ENCODE measurements around the gene GCNT4. TPM values are rescaled to one million over a fixed set of nuclear protein-coding genes. Genes with fewer than 3 reads are reported as not detected.

The GCNT4 gene
- polyA plus RNA-seq, 3 donors: 0.01 TPM; not detected in 2

DNA sequence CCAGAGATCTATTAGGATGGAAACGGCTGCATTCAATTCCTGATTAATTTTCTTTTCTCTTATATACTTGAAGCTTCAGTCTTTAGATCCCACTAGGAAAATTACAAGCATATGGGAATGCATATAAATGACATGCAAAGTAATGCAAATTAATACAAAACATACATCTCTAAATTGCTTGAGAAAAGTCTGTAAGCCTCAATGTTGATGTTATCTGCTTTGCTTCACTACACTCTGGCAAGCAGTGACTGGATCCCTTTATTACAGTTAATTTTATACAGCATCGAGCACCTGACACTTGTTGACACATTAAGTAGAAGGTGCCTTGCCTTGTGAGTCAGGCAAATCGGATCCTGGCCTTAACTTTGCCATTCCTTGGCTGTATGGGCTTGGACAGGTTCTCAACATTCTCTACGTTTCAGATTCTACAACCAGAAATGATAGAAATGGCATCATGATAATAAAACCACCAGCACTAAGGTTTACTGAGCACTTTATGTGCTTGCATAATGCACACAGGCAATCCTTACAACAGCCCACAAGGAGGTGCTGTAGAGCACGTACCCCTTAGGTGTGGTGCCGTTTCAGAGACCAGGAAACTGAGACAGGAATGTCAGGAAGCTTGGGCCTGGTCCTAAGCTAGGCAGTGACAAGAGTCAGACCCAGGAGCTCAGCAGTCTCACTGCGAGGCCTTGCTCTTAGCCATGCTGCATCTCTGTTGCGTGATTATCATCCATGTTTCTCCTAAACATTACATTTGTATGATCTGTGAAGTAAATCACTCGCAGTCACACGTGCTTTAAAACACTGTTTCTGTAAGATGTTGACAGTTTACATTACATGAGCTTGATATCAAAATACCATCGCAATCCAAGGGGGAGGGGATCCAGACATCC, 2.7 kb downstream of the GCNT4 start:
- peaks cover 7 to 10% of the 10 kb centered on the region in 2 donors for H3K36me3 Mint-ChIP-seq
- peaks cover 27 to 38% of the 10 kb centered on the region in 2 donors for H3K27me3 ChIP-seq (ENCODE audit: control insufficient read depth in 2 of 2, insufficient read depth in 2 of 2, low read length in 2 of 2)
- peaks cover 19% of the 10 kb centered on the region for H3K4me1 Mint-ChIP-seq
- peak overlapping the region in 1 of 2 donors; percentile 27 for H3K4me3 Mint-ChIP-seq
- intact Hi-C loops (cut with micrococcal nuclease): no loop called here
- H3K36me3 ChIP-seq (replicated peaks in 1 of 2; ENCODE audit: control insufficient read depth in 1 of 2, insufficient read depth in 2 of 2, low read length in 2 of 2): no peaks in the 10 kb centered on the region
- H2AFZ ChIP-seq (ENCODE audit: insufficient read depth, low read depth, low read length, poor library complexity, severe bottlenecking): no peak overlapping the region
- H3K4me2 ChIP-seq (replicated peaks; ENCODE audit: extremely low read depth, low read length, poor library complexity, severe bottlenecking): no peak overlapping the region
- peaks cover 13 to 16% of the 10 kb centered on the region in 2 donors for H3K4me1 ChIP-seq (ENCODE audit: control insufficient read depth in 1 of 2, insufficient read depth in 2 of 2, low read length in 2 of 2)
- no peaks in the 10 kb centered on the region for H4K20me1 ChIP-seq (ENCODE audit: insufficient read depth, low read length)
- peaks cover 0 to 5% of the 10 kb centered on the region in 2 donors for H3K9me3 ChIP-seq (replicated peaks in 1 of 2; ENCODE audit: control insufficient read depth in 1 of 2, insufficient read depth in 1 of 2, low read length in 2 of 2)
- H3K27me3 Mint-ChIP-seq (ENCODE audit: low read depth in 3 of 3): peaks cover 38 to 48% (median 38%) of the 10 kb centered on the region in 3 donors
- peak; percentile 15 to 57 (median 53) for DNase-seq
- no peak overlapping the region for H3K27ac ChIP-seq (ENCODE audit: low read depth in 1 of 2, low read length in 2 of 2)
- WGBS (ENCODE audit: insufficient coverage): 60% methylated on average over 5 of the region's 11 CpGs
- H3K79me2 ChIP-seq (ENCODE audit: insufficient read depth, low read length): no peaks in the 10 kb centered on the region
- H3K27ac Mint-ChIP-seq: peak overlapping the region in 1 of 7 donors; percentile 40
- H3K9ac ChIP-seq (ENCODE audit: insufficient read depth, low read length, poor library complexity, severe bottlenecking): no peak overlapping the region
- no peak overlapping the region for H3K4me3 ChIP-seq (replicated peaks in 1 of 3; ENCODE audit: low read depth in 2 of 3, low read length in 3 of 3)
- peak; percentile 80 for TF ChIP-seq CTCF (IDR thresholded peaks at IDR 0.05)
- peaks cover 0 to 8% (median 2%) of the 10 kb centered on the region in 7 donors for H3K9me3 Mint-ChIP-seq

- no peak for TF ChIP-seq CTCF (IDR thresholded peaks at IDR 0.05)
- no peak overlapping the region for H3K27ac ChIP-seq (ENCODE audit: low read depth in 1 of 2, low read length in 2 of 2)
- Mint-ChIP-seq H3K9me3 (peaks cover 0 to 8% (median 0%) of the 10 kb centered on the region in 7 donors), H3K36me3 (peaks cover 7 to 10% of the 10 kb centered on the region in 2 donors), H3K4me1 (peaks cover 17% of the 10 kb centered on the region), H3K27ac (no peak overlapping the region), H3K27me3 (ENCODE audit: low read depth in 3 of 3) (peaks cover 26 to 36% (median 26%) of the 10 kb centered on the region in 3 donors), H3K4me3 (no peak overlapping the region)
- no peak overlapping the region for H2AFZ ChIP-seq (ENCODE audit: insufficient read depth, low read depth, low read length, poor library complexity, severe bottlenecking)
- peaks cover 6 to 12% of the 10 kb centered on the region in 2 donors for H3K4me1 ChIP-seq (ENCODE audit: control insufficient read depth in 1 of 2, insufficient read depth in 2 of 2, low read length in 2 of 2)
- H3K9me3 ChIP-seq (replicated peaks in 1 of 2; ENCODE audit: control insufficient read depth in 1 of 2, insufficient read depth in 1 of 2, low read length in 2 of 2): no peaks in the 10 kb centered on the region
- no peak overlapping the region for H3K9ac ChIP-seq (ENCODE audit: insufficient read depth, low read length, poor library complexity, severe bottlenecking)
- intact Hi-C loops (cut with micrococcal nuclease): no loop called here
- H3K4me2 ChIP-seq (replicated peaks; ENCODE audit: extremely low read depth, low read length, poor library complexity, severe bottlenecking): no peak overlapping the region
- no peak overlapping the region for H3K4me3 ChIP-seq (replicated peaks in 1 of 3; ENCODE audit: low read depth in 2 of 3, low read length in 3 of 3)
- whole genome bisulfite sequencing (ENCODE audit: insufficient coverage): 88% methylated on average over 3 of the region's 7 CpGs
- no peaks in the 10 kb centered on the region for H3K79me2 ChIP-seq (ENCODE audit: insufficient read depth, low read length)
- H3K36me3 ChIP-seq (replicated peaks in 1 of 2; ENCODE audit: control insufficient read depth in 1 of 2, insufficient read depth in 2 of 2, low read length in 2 of 2): no peaks in the 10 kb centered on the region
- H4K20me1 ChIP-seq (ENCODE audit: insufficient read depth, low read length): no peaks in the 10 kb centered on the region
- DNase-seq: no peak
- peaks cover 16 to 26% of the 10 kb centered on the region in 2 donors for H3K27me3 ChIP-seq (ENCODE audit: control insufficient read depth in 2 of 2, insufficient read depth in 2 of 2, low read length in 2 of 2)
Measured at GRCh38 chr5:75048457-75048953, 3.9 kb downstream of the GCNT4 start.

All from CD14-positive monocyte (primary cell).